Fibroblast of skin of left biceps (primary cell): ENCODE results near the gene ADD2.
"Not testable (repeated sequence)": the region's sequence is repeated elsewhere in the genome, so short reads cannot be mapped to it uniquely, and the experiment has no call there.

Source experiments
- DNase-seq, 2 experiments: peaks; one replicate each; pipeline ENCODE4 v3.0.0-alpha.2; 2013; ENCODE audit warnings: low read depth in 2 of 2

ADD2 gene

GRCh38 chr2:70751881-70752280 lies 16.1 kb downstream of the ADD2 start:
- DNase-seq, result no peak

DNA sequence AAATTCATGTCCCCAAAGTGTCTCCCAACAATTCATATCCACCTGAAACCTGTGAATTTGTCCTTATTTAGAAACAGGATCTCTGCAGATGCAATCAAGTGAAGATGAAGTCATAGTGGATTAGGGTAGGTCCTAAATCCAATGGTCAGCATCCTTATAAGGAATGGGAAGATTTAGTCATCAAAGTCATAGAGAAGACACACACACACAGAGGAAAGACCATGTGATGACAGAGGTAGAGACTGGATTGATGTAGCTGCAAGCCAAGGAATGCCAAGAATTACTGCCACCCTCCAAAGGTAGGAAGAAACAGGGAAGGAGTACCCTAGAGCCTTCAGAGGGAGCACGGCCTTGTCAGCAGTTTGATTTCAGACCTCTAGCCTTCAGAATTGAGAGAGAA lies 17.7 kb downstream of the ADD2 start:
- DNase-seq, result no peak

GRCh38 chr2:70748002-70748784 lies 19.8 kb downstream of the ADD2 start:
- DNase-seq, result no peak

DNA sequence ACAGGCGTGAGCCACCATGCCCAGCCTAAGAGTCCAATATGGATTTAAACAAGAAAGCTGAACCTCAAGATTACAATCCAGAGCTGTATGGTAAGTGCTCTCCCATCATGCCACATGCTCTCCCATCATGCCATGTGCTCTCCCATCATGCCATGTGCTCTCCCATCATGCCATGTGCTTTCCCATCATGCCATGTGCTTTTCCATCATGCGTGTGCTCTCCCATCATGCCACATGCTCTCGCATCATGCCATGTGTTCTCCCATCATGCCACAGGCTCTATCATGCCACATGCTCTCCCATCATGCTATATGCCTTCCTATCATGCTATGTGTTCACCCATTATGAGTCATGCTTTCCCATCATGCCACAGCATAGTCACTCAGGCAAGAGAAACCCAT lies 20.7 kb downstream of the ADD2 start:
- DNase-seq, result no peak

DNA sequence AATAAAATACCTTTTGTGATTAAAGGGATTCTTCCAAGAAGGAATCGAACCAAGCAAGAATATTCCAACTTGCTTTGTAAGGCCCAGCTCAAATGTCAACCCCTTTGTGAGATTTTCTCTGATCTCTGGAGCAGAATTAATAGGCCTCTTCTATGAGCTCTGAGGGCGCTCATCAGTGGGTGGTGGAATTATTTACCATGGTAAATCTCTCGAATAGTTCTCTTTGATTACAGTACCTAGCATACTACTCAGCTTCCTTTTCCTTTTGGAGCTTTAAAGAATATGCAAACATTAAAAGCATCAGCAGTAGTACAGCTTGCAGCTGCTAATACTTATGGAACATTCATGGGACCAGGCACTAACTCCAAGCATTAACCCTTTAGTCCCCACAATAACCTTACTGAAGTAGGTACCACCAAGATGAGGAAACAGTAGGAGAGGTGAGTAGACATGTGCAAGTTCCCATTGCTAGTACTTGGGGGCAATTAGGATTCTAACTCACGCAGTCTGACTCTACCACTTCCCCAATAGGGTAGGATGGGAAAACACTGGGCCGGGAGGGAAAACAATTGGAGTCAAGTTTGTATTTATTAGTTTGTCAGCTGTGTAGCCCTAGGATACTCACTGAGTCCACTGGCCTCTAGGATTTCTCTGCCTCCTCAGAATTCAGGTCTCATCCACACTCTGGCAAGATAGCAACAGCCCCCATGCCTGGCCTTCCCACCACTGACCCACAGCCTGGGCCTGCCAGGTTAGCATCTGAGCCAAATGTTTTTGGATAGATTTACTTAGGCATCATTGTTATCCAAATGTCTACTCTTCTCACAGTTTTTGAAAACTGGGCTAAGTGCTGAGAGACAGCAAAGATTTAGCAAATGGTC lies 21.7 kb downstream of the ADD2 start:
- no peak for DNase-seq

GRCh38 chr2:70745276-70745825 lies 22.6 kb downstream of the ADD2 start:
- DNase-seq, result no peak

- DNase-seq, result no peak
Measured at GRCh38 chr2:70744397-70744796, 23.6 kb downstream of the ADD2 start.

DNA sequence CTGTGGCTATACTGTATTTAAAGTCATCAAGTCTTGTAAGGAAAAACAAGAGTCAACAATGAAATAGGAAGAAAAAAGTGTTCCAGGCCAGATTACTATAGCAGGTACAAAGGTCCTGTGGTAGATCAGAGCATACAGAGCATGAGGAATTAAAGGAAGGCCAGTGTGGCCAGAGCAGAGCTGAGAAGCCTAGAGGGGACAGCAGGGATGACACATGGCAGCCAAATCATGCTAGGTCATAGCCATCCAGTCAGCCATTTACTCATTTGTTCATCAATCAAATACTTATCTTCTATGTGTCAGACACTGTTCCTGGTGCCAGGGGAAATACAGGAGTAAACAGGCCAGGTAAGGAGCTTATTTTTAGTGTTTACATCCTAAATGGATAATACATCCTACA lies 24.3 kb downstream of the ADD2 start:
- DNase-seq, result no peak

GRCh38 chr2:70743068-70743467 lies 24.9 kb downstream of the ADD2 start:
- no peak for DNase-seq

DNA sequence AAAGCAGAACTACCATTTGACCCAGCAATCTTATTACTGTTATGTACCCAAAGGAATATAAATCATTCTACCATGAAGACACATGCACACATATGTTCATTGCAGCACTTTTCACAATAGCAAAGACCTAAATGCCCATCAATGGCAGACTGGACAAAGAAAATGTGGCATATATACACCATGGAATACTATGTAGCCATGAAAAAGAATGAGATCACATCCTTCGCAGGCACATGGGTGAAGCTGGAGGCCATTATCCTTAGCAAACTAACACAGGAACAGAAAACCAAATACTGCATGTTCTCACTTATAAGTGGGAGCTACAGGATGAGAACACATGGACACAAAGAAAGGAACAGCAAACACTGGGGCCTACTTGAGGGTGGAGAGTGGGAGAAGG lies 28.5 kb downstream of the ADD2 start:
- DNase-seq, result not testable (repeated sequence)

DNA sequence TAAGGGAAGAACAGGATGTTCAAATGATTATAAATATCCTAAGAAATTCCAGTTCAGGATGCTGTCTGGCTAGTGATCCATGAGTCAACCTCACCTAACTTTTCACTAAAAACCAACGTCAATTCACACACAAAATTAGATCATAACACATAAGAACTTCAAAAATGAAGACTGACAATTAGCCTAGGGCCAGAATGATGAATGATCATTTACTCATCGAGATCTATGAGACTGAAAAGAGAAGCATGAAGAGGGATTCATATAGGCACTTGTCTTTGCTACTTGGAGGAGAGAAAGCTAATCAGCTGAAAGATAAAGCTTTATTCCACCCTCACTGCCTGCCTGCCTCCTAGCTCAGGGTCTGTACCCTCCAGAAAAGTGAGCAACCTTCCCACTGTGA lies 29.8 kb downstream of the ADD2 start:
- DNase-seq, result no peak

DNA sequence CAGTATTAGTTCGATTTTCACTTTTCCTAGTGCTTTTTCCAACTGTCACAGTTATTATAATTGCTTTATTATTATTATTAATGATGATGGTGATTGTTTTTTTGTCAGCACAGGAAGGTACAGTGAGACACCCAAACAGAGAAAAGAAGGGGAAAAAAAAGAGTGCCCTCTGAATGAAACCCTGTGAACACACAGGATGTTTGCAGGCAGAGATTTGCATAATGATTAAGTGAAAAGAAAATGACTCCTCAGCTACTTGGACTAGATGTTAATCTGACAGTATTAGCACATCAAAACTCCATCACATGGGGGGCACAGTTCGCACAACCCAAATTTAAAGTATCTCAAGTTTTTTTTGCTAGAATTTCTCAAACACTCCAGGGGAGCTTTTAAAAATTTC lies 32.9 kb downstream of the ADD2 start:
- no peak for DNase-seq

GRCh38 chr2:70733646-70734180 lies 34.3 kb downstream of the ADD2 start:
- no peak for DNase-seq

DNA sequence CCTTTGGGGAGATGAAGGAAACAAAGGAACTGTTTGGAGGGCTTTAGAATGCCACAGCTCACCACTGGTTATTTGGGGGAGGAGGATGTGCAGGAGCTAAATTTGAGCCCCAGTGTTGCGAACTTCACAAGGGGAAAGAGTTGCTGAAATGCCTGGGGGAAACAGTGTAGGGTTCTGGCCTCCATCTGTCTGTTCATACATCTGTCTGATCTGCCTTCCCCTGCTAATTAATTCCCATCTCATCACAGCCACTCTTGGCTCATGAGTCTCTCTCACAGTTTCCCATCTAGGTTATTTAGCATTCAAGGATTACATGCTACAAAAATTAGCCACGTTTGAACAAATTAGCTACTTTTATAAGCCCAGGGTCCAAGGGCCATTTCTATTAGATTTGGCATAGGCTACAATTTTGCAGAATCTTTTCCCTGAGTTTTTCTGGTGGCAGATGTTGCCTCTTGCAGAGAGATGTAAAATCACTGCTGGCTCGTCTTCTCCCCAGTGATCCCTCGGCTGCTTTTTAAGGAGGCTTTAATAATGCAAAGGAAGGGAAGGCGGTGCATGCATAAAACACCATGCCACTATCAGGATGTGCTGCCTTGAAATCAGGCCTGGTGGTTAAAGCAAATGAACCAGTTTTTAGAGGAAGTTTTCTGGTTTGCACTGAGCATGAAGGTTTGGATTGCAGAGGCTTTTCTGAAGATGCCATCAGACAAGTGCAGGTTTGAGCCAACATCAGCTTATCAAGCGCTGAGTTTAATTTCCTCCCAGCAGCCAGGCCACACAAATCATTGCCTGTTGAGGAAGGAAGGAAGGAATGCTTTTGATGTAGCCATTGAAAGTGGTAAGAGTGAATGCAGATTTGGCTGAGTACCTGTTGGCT lies 35.0 kb downstream of the ADD2 start:
- DNase-seq, result no peak

- DNase-seq, result no peak
Measured at GRCh38 chr2:70730730-70731129, 37.3 kb downstream of the ADD2 start.

DNA sequence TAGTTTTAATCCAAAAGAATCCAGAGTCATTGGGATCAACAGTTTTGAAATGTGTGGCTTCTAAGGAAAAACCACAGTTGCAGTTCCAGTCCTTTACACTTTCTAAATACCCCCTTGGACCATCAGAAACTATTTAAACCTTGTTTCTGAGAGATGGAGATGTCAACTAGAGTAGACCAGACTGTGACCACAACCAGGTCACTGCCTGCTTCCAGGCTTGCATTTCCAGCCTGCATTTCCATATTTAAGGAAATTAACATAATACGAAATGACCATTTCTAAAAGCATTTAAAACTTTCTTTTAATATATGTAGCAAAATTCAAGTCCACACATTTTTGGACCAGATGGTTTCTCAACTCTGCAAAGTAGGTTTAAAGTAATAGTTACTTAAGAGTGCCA lies 38.4 kb downstream of the ADD2 start:
- no peak for DNase-seq

GRCh38 chr2:70728128-70728527 lies 39.9 kb downstream of the ADD2 start:
- no peak for DNase-seq

DNA sequence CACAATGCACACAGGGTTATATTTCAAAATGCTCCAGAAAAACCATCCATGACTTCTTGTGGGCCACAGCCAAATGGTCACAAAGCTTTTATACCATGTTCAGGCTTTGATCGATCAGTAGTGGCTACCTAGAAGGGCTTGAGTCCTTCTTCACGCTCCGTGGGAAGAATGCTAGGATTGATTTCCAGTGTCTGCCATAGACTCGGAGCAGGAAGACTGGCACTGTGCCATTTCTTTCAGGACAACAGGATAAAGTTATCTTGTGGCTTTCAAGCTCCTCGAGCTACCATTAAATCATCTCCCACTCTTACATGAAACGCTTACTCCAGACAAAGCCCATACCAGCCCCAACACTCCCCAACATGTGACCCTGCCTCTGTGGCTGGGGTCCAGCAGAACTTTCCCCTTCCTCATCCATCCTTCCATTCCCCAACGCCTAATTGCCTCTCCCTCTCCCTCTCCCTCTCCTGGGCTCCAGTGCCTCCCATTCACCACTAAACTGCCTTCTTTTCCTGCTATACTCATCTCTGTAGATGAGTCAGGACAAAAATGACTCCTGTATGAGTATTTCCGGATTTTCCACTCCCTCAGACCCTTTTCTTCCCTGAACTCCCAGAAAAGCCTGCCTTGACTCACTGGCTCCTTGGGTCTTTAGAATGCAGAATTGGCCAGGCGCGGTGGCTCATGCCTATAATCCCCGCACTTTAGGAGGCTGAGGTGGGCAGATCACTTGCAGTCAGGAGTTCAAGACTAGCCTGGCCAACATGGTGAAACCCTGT lies 40.9 kb downstream of the ADD2 start:
- peak; percentile 28 to 33 for DNase-seq

DNA sequence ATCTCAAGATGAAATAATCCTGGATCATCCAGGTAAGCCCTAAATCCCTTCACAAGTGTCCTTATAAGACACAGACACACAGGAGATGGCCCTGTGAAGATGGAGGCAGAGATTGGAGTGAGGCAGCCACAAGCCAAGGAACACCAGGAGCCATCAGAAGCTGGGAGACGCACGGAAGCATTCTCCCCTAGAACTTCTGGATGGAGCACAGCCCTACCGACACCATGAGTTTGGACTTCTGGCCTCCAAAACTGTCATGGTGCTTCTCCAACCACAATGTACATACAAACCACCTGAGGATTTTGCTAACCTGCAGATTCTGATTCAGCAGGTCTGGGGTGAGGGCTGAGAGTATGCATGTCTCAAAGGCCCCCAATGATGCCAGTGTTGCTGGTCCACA lies 42.5 kb downstream of the ADD2 start:
- DNase-seq, result no peak

DNA sequence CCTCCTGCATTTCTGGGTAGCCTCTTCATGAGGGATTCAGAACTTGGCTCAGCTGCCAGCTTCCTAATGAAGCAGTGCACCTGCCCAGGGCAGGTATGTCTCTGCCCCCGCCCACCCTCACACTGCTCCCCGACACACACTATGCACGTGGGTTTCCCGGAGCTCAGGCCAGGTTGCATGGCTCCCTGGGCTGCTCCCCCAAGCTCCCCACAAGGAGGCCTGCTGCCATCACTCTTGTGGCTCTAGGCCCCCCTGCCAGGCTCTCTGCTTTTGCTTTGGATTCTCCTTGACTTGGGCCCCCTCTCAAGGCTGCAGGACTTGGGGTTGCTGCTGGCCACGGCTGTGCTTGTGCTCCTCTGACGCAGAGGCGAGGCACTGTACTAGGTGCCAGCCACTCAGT lies 43.6 kb downstream of the ADD2 start:
- no peak for DNase-seq
